GM23338 (cell line): ENCODE measurements around the gene IQCK.

ENCODE experiments used
- CREB1 ChIP-seq: fragments of 250-450 bp; sonication (Bioruptor Pico); IDR thresholded peaks from 2 replicates; pipeline ENCODE4 v1.5.0; 2020; ENCODE audit warnings: low read depth, mild to moderate bottlenecking, moderate library complexity
- ETS1 ChIP-seq: IDR thresholded peaks from 2 replicates; pipeline ENCODE4 v1.6.1; 2016; ENCODE audit warnings: antibody characterized with exemption
- EZH2 ChIP-seq: fragments of 200-600 bp; sonication (generic); IDR thresholded peaks from one replicate; pipeline ENCODE4 v1.8.0; 2017; ENCODE audit warnings: antibody characterized with exemption, mild to moderate bottlenecking, low read depth; ENCODE audit not compliant: unreplicated experiment
- EZH2phosphoT487 ChIP-seq: fragments of 200-600 bp; sonication (generic); IDR thresholded peaks from one replicate; pipeline ENCODE4 v1.8.1; 2018; ENCODE audit warnings: antibody characterized with exemption; ENCODE audit not compliant: unreplicated experiment
- JUNB ChIP-seq: IDR thresholded peaks from one replicate; pipeline ENCODE4 v1.6.1; 2016; ENCODE audit warnings: antibody characterized with exemption; ENCODE audit not compliant: unreplicated experiment
- NANOG ChIP-seq: IDR thresholded peaks from 2 replicates; pipeline ENCODE4 v1.6.1; 2016; ENCODE audit warnings: antibody characterized with exemption, borderline replicate concordance
- POLR2AphosphoS5 ChIP-seq: IDR thresholded peaks from 2 replicates; pipeline ENCODE4 v1.6.1; 2016; ENCODE audit warnings: antibody characterized with exemption, low read depth
- STAT1 ChIP-seq: IDR thresholded peaks from one replicate; pipeline ENCODE4 v1.6.1; 2016; ENCODE audit warnings: antibody characterized with exemption; ENCODE audit not compliant: unreplicated experiment
- ZNF114 ChIP-seq: fragments of 250-450 bp; sonication (Bioruptor Pico); IDR thresholded peaks from 2 replicates; pipeline ENCODE4 v1.5.0; 2020; ENCODE audit warnings: mild to moderate bottlenecking, moderate library complexity
- ZNF331 ChIP-seq: fragments of 250-450 bp; sonication (Bioruptor Pico); IDR thresholded peaks from 2 replicates; pipeline ENCODE4 v1.5.0; 2020; ENCODE audit warnings: low read depth, mild to moderate bottlenecking, moderate library complexity
- ZNF462 ChIP-seq: fragments of 250-450 bp; sonication (Bioruptor Pico); IDR thresholded peaks from 2 replicates; pipeline ENCODE4 v1.5.0; 2020; ENCODE audit warnings: mild to moderate bottlenecking, moderate library complexity
- TF ChIP-seq, protein P1 (sequence below), 2 experiments: fragments of 200-600 bp in 1 of 2; sonication (generic) in 1 of 2; conservative IDR thresholded peaks; 2 replicates each; pipeline versions ENCODE4 v1.5.1 to v1.6.1; 2016 to 2017; ENCODE audit warnings: antibody characterized with exemption in 2 of 2, low read depth in 2 of 2, mild to moderate bottlenecking in 2 of 2, moderate library complexity in 1 of 2
- TF ChIP-seq, protein P2 (sequence below): IDR thresholded peaks from one replicate; pipeline ENCODE4 v1.6.1; 2018; ENCODE audit warnings: antibody characterized with exemption; ENCODE audit not compliant: unreplicated experiment

DNA sequence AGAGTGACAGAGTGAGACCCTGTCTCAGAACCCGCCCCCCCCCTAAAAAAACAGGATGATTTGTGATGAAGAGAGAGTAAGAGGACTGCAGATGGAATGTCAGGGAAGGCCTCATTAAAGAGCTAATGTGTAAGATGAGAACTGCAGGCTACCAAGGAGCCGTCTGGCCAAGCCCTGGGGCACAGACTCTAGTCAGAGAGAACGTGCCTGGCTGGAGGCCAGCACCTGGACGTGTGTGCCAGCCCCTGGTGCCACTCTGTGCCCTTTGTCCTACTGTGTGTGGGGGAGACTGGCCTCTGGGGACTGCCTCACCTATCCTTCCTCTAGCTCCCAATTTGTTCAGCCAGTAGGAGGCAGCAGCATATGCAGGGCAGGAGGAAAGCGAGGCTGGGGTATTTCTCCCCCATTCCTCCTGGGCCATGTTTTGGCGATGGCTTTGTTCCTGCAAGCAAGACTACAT lies 37.2 kb upstream of the IQCK start:
- TF ChIP-seq, protein P1, sequence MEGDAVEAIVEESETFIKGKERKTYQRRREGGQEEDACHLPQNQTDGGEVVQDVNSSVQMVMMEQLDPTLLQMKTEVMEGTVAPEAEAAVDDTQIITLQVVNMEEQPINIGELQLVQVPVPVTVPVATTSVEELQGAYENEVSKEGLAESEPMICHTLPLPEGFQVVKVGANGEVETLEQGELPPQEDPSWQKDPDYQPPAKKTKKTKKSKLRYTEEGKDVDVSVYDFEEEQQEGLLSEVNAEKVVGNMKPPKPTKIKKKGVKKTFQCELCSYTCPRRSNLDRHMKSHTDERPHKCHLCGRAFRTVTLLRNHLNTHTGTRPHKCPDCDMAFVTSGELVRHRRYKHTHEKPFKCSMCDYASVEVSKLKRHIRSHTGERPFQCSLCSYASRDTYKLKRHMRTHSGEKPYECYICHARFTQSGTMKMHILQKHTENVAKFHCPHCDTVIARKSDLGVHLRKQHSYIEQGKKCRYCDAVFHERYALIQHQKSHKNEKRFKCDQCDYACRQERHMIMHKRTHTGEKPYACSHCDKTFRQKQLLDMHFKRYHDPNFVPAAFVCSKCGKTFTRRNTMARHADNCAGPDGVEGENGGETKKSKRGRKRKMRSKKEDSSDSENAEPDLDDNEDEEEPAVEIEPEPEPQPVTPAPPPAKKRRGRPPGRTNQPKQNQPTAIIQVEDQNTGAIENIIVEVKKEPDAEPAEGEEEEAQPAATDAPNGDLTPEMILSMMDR (conservative IDR thresholded peaks at IDR 0.05; ENCODE audit: low read depth in 2 of 2) = peak; percentile 48 to 78
- TF ChIP-seq POLR2AphosphoS5 (no peak), JUNB (no peak), EZH2 (no peak), ZNF114 (no peak), STAT1 (no peak), EZH2phosphoT487 (no peak), NANOG (no peak), ETS1 (no peak), ZNF331 (CRISPR knock-in tag) (no peak), CREB1 (no peak), ZNF462 (CRISPR knock-in tag) (no peak)
- TF ChIP-seq, protein P2, sequence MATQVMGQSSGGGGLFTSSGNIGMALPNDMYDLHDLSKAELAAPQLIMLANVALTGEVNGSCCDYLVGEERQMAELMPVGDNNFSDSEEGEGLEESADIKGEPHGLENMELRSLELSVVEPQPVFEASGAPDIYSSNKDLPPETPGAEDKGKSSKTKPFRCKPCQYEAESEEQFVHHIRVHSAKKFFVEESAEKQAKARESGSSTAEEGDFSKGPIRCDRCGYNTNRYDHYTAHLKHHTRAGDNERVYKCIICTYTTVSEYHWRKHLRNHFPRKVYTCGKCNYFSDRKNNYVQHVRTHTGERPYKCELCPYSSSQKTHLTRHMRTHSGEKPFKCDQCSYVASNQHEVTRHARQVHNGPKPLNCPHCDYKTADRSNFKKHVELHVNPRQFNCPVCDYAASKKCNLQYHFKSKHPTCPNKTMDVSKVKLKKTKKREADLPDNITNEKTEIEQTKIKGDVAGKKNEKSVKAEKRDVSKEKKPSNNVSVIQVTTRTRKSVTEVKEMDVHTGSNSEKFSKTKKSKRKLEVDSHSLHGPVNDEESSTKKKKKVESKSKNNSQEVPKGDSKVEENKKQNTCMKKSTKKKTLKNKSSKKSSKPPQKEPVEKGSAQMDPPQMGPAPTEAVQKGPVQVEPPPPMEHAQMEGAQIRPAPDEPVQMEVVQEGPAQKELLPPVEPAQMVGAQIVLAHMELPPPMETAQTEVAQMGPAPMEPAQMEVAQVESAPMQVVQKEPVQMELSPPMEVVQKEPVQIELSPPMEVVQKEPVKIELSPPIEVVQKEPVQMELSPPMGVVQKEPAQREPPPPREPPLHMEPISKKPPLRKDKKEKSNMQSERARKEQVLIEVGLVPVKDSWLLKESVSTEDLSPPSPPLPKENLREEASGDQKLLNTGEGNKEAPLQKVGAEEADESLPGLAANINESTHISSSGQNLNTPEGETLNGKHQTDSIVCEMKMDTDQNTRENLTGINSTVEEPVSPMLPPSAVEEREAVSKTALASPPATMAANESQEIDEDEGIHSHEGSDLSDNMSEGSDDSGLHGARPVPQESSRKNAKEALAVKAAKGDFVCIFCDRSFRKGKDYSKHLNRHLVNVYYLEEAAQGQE = no peak
